GM04503 (cell line): ENCODE results near the gene TET1.
A peak's percentile ranks its signal among the peaks of the same experiment; 100 is the strongest.
"Not testable (repeated sequence)": the region's sequence is repeated elsewhere in the genome, so short reads cannot be mapped to it uniquely, and the experiment has no call there.

Source experiments
- DNase-seq: peaks from one replicate; pipeline ENCODE4 v3.0.0-alpha.2; 2012; ENCODE audit warnings: low read depth

TET1 gene

DNA sequence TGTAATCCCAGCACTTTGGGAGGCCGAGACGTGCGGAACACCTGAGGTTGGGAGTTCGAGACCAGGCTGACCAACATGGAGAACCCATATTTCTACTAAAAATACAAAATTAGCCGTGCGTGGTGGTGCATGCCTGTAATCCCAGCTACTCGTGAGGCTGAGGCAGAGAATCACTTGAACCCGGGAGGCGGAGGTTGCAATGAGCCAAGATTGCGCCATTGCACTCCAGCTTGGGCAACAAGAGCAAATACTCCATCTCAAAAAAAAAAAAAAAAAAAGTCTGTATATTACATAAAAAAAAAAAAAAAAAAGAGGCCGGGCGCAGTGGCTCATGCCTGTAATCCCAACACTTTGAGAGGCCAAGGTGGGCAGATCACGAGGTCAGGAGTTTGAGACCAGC lies 152.9 kb downstream of the TET1 start:
- DNase-seq = not testable (repeated sequence)

DNA sequence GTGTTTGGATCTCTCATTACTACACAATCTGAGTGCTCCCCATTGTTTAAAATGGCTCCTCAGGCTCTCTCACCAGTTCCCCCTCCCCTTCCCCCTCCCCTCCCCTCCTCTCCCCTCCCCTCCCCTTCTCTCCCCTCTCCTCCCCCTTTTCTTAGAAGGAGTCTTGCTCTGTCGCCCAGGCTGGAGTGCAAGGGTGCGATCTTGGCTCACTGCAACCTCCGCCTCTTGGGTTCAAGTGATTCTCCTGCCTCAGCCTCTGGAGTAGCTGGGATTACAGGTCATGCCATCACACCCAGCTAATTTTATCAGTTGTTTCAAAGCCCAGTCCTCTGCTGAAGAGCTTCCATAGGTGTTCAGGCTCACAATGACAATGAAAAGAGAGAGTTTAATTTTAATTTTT lies 157.3 kb downstream of the TET1 start:
- DNase-seq = no peak

DNA sequence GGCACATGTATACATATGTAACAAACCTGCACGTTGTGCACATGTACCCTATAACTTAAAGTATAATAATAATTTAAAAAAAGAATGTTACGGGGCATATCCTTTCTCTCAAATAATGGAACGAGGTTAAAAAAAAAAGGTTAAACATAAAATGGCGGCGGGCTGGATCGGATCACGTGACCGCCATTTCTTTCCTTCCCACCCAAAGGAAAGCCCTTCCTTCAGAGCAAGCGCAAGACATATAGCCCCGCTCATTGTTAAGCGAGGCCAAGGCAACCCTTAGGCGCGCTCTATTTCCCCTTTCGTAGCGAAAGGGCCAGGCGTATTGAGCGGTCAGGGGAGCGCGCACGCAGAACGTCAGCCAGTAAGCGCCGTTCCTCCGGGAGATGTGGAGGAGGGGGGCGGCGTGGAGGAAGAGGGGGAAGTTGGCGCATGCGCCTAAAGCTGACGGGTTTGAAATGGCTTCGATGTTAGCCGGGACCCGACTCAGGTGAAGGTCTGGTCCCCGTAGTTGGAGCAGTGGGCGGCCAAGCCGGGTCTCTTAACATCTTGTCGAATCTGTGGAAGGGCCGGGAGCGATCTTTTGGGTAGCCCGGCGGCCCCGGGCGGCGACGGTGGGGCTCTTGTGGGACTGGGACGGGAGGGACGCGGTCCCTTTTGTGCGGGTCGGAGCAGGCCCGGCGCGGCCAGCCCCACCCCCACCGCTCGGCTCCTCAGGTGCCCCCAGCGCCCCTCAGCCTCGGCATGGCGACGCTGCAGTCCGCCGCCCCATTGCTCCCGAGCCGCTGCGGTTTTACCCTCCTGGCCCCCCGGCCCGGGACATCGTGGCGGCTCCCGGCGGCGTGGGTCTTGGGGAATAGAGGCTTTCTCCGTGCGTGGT lies 160.9 kb downstream of the TET1 start, which contains the start of gene CCAR1:
Gene CCAR1 (plus strand): TSS at position 447 of the 880 bp plus-strand sequence. CDS start 1,266 bp downstream, outside the sequence.
- DNase-seq = peak; percentile 93

DNA sequence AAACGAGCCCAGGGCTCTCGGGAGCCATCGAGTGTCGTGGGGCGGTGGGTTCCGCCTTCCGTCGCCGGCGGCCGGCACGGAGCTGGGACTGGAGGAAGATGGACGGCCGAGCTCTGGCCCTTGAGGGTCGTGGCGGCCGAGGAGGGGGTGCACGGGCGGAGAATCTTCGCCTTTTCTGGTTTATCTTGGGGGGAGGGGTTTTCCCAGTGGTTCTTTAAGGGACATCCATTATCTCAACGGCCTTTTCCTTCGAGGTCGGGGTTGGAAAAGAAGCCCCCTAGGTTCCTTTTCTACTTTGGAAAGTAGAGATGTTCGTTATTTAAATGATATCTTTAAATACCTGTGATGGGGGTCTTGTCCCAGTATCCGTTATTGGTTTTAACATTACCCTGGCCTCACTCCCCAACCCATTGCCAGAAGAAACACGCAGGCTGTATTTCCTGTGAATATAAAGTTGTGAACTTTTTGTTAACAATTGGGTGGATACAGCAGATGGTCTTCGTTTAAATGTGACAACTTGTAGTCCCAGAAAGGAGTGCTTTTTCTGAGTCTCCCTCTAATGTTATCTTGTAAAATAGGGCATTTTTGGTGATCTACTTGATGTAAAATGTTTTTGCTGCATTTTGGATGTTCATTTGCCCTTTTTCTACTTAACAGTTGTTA lies 161.7 kb downstream of the TET1 start:
- DNase-seq = no peak

DNA sequence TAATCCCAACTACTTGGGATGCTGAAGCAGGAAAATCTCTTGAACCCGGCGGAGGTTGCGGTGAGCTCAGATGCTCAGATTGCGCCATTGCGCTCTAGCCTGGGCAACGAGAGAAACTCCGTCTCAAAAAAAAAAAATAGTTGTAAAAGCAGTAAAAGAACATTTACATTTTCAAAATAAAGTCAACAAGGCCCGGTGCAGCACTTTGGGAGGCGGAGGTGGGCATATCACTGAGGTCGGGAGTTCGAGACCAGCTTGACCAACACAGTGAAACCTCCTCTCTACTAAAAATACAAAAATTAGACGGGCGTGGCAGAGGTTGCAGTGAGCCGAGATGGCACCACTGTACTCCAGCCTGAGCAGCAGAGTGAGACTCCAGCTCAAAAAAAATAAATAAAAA lies 164.9 kb downstream of the TET1 start:
- no peak for DNase-seq

DNA sequence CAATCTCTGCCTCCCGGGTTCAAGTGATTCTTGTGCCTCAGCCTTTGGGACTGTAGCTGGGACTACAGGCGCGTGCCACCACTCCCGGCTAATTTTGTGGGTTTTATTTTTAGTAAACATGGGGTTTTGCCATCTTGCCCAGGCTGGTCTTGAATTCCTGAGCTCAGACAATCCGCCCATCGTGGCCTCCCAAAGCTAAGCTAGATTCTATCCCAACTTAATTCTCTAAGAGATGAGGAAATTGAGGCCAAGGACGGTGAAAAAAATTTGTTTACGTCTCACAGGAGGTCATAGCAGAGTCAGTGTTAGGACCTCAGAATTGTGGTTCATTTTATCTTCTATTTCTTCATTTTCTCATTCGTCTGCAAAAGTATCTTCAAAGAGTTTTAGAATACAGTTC lies 167.0 kb downstream of the TET1 start:
- DNase-seq = no peak

DNA sequence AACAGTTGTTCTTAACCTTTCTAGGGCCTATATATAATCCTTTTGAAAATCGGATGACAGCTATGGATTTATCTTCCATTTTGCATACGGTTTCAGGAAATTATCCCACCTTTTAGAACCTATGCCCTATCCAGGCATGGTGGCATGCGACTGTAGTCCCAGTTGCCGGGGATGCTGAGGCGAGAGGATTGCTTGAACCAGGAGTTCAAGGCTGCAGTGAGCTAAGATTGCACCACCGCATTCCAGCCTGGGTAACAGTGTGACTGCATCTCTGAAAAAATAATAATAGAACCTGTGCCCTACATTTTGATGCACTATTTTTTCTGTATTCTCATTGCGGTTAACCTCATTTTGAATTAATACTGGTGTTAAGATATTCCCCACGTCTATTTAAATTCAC lies 172.5 kb downstream of the TET1 start:
- no peak for DNase-seq

DNA sequence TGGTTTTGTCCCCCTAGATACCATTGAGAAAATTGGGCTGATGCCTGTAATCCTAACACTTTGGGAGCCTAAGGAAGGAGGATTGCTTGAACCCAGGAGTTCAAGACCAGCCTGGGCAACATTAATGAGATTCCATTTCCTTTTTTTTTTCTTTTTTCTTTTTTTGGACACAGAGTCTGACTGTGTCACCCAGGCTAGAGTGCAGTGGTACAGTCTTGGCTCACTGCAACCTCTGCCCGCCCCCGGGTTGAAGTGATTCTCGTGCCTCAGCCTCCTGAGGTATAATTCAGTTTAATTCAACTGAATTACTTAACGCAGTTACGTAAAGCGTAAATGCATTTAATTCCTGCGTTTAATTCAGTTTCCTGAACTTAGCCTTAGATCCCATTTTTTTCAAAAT lies 174.2 kb downstream of the TET1 start:
- no peak for DNase-seq

DNA sequence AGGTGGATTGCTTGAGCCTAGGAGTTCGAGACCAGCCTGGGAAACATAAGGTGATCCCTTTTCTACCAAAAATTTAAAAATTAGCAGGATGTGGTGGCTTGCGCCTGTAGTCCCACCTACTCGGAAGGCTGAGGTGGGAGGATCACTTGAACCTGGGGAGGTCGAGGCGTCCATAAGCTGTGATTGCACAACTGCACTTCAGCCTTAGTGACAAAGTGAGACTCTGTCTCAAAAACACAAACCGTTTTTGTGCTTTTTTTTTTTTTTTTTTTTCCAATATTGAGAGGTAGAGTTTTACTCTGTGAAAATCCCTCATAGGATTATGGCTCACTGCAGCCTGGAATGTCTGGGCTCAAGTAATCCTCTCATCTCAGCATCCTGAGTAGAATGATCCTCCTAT lies 175.0 kb downstream of the TET1 start:
- DNase-seq = no peak

DNA sequence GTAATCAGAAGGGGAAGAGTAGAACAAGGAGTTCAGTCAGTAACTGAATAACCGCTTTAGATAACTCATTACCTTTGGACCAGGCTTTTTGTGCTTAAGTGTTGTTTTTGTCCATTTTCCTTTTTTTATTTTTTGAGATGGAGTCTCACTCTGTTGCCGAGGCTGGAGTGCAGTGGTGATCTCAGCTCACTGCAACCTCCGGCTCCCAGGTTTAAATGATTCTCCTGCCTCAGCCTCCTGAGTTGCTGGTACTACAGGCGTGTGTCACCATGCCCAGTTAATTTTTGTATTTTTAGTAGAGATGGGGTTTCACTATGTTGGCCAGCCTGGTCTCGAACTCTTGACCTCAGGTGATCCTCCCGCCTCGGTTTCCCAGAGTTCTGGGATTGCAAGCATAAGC lies 175.6 kb downstream of the TET1 start:
- DNase-seq = not testable (repeated sequence)

DNA sequence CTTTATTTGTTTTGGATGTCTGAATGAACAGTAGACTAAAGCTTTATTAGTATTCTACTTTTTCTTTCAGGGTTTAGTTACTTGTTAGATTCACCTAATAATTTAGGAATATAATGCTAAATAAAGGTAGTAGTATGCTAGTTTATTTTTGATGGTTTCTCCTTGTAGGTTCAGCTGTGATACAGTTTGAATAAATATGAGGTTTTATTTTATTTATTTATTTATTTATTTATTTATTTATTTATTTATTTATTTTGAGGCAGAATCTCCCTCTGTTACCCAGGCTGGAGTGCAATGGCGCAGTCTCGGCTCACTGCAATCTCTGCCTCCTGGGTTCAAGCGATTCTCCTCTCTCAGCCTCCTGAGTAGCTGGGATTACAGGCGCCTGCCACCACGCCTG lies 180.5 kb downstream of the TET1 start:
- not testable (repeated sequence) for DNase-seq

DNA sequence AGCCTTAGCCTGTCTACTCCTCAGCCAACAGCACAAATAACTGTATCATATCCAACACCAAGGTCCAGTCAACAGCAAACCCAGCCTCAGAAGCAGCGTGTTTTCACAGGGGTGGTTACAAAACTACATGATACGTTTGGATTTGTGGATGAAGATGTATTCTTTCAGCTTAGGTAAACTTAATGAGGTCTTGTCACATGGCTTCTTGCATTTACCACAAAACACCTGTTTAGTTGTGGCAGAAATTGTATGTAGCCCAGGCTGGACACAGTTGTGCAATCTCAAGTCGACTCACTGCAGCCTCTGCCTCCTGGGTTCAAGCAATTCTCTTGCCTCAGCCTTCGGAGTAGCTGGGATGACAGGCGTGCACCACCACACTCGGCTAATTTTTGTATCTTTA lies 182.3 kb downstream of the TET1 start:
- no peak for DNase-seq
